ENCODE data around the gene FNDC3B.

Gene FNDC3B

GRCh38 chr3:172193436-172193835 is 154.1 kb downstream of the FNDC3B start:
- DNase-seq: no peak

- no peak for DNase-seq
Observed at GRCh38 chr3:172194702-172195406, 155.5 kb downstream of the FNDC3B start.

GRCh38 chr3:172195407-172195754 is 156.0 kb downstream of the FNDC3B start:
- DNase-seq: no peak

- DNase-seq: no peak
Observed at GRCh38 chr3:172197344-172197743, 158.0 kb downstream of the FNDC3B start.

- DNase-seq: no peak
Observed at GRCh38 chr3:172198428-172198827, 159.1 kb downstream of the FNDC3B start.

GRCh38 chr3:172199850-172200369 is 160.5 kb downstream of the FNDC3B start:
- DNase-seq: no peak

- DNase-seq: no peak
Observed at GRCh38 chr3:172201136-172201869, 161.9 kb downstream of the FNDC3B start.

GRCh38 chr3:172201870-172202236 is 162.5 kb downstream of the FNDC3B start:
- no peak for DNase-seq

- DNase-seq: no peak
Observed at GRCh38 chr3:172202797-172203196, 163.4 kb downstream of the FNDC3B start.

GRCh38 chr3:172203522-172204258 is 164.3 kb downstream of the FNDC3B start:
- no peak for DNase-seq

- no peak for DNase-seq
Observed at GRCh38 chr3:172204716-172205115, 165.3 kb downstream of the FNDC3B start.

- DNase-seq: no peak
Observed at GRCh38 chr3:172208586-172209332, 169.4 kb downstream of the FNDC3B start.

GRCh38 chr3:172209333-172210321 is 170.2 kb downstream of the FNDC3B start:
- no peak for DNase-seq

GRCh38 chr3:172210355-172210754 is 171.0 kb downstream of the FNDC3B start:
- no peak for DNase-seq

GRCh38 chr3:172211123-172211522 is 171.7 kb downstream of the FNDC3B start:
- no peak for DNase-seq

GRCh38 chr3:172213200-172213599 is 173.8 kb downstream of the FNDC3B start:
- DNase-seq: no peak

GRCh38 chr3:172213904-172214303 is 174.5 kb downstream of the FNDC3B start:
- no peak for DNase-seq

- DNase-seq: no peak
Observed at GRCh38 chr3:172216267-172216666, 176.9 kb downstream of the FNDC3B start.

GRCh38 chr3:172216911-172217310 is 177.5 kb downstream of the FNDC3B start:
- DNase-seq: no peak

- DNase-seq: no peak
Observed at GRCh38 chr3:172217877-172218276, 178.5 kb downstream of the FNDC3B start.

Measured in T-helper 1 cell (primary cell).